NCI-H146 (cell line): ENCODE measurements around the gene CYP39A1.

Source experiments
- DNase-seq: peaks from one replicate; lab custom pipeline; 2025; lab: John Stamatoyannopoulos, UW

Gene CYP39A1

DNA sequence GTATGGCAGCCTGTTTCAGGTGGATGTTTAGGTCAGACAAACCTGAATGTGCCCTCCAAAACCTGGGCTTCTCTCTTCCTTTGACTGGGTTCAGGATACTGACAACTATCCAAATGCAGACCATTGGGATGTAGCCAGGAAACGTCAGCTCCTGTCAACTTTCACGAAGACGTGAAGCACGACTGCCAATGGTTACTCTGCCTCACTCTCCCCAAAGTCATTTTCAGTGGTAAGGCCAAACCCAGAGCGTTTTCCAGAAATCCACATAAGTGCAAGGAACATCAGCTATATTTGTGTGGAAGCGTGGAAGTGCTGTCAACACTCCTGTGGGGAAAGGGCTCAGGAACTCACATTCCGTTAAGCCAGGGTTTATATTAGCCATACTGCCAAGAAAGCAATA is 141.3 kb downstream of the CYP39A1 start:
- DNase-seq = no peak

DNA sequence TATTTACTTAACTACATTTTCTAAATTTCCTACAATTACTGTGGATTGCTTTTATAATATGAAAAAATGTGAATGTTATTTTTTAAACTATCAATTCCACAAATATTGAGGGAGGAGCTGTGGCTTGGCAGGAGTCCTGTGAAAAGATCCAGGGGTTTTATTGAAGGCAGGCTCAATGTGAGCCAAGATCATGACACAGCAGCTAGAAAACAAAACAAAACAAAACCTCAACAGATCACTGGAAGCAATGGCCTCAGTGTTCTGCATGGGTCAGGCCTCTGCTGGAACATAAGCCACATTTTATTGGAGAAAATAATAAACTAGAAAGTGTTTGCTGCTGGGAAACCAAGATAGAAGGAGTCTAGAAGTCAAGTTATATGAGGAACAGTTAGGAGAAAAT is 142.0 kb downstream of the CYP39A1 start:
- no peak for DNase-seq

GRCh38 chr6:46509981-46510510 is 142.6 kb downstream of the CYP39A1 start:
- no peak for DNase-seq

GRCh38 chr6:46509063-46509462 is 143.6 kb downstream of the CYP39A1 start:
- no peak for DNase-seq

GRCh38 chr6:46507426-46507825 is 145.2 kb downstream of the CYP39A1 start:
- DNase-seq = no peak

- DNase-seq = no peak
Observed at GRCh38 chr6:46505693-46506512, 146.7 kb downstream of the CYP39A1 start.

DNA sequence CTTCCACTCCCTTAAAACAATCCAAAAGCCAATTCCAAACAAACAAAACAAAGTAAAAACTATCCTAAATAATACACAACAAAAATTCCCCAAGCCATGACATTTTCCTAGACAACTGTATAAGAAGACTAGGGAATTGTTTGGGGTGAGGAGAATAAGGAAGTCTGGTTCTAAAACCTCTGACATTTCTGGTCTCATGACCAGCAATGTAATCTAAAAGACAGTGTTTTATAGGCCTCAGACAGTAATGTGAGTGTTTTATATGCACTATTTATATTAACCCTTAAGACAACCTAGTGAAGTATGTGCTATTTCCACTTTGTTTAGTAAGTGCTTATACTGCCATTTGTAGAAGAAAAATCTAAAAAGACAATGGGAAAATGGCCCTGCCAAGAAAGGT is 148.4 kb downstream of the CYP39A1 start:
- no peak for DNase-seq

- no peak for DNase-seq
Observed at GRCh38 chr6:46502486-46503119, 150.0 kb downstream of the CYP39A1 start.

DNA sequence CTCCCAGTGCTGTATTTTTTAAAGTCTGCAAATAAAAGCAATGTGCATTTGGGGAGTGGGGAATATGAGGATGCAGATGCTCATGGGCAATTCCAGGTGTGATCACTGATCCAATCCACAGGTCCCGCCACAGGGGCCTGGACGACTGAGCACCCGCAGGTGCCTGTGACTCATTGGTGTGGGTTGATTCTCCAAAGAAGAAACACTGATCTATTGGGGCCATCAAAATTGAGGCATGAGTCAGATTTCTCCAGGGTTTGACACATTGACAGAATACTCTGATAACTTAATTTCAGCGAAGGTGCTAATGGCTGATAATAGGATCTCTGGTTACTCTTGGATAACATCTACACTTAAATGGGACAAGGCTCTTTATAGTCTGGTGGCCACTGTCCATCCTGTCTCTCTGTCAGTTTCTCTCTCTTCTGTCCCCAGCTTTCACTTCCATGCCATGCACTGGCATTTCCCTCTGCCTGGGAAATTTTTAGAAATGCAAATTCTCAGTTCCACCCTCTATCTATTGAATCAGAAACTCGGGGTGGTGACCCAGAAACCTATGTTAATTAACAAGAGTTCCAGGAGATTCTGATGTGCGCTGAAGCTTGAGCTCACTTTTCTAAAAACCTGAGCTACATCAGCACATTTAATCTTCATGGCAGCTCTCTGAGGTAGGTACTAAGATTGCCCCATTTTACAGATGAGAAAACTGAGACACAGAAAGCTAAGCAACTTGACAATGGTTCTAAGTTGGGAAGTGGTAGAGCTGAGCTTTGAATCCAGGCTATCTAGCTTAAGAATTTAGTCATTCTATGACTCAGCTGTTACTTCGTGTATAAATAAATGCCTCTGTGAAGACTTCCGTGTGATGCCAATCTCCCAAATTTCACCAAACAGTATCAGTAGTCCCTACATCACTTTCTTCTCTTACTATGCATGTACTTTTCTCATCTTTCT is 151.2 kb downstream of the CYP39A1 start:
- DNase-seq = no peak

- no peak for DNase-seq
Observed at GRCh38 chr6:46500382-46500781, 152.2 kb downstream of the CYP39A1 start.
